Spleen (tissue), 11 donors: ENCODE data around the gene C8G. TPM values are rescaled to one million over a fixed set of nuclear protein-coding genes. Genes with fewer than 3 reads are reported as not detected.

Experiments used
- DNase-seq: peaks from one replicate; pipeline ENCODE4 v3.0.0-alpha.2; 2020
- H3K27ac ChIP-seq, 8 donors: fragments of 200-600 bp; sonication (generic) in 7 of 8; 1 replicate in 4 of 8; 2 replicates in 4 of 8; pipeline versions ENCODE4 v1.5.0 to v1.8.0; 2016 to 2021; ENCODE audit warnings: inconsistent platforms in 4 of 8, mild to moderate bottlenecking in 4 of 8, moderate library complexity in 1 of 8
- H3K27me3 ChIP-seq, 7 donors: fragments of 200-600 bp; sonication (generic) in 6 of 7; replicated peaks in 1 of 7; 1 replicate in 4 of 7; 2 replicates in 3 of 7; pipeline versions ENCODE4 v1.5.0 to v1.8.0; 2016 to 2021; ENCODE audit warnings: inconsistent platforms in 3 of 7, mild to moderate bottlenecking in 1 of 7
- H3K36me3 ChIP-seq, 6 donors: fragments of 200-600 bp; sonication (generic) in 5 of 6; 1 replicate in 4 of 6; 2 replicates in 2 of 6; pipeline versions ENCODE4 v1.5.0 to v1.8.0; 2016 to 2021; ENCODE audit warnings: inconsistent platforms in 2 of 6
- H3K4me1 ChIP-seq, 6 donors: fragments of 200-600 bp; sonication (generic) in 5 of 6; 1 replicate in 3 of 6; 2 replicates in 3 of 6; pipeline versions ENCODE4 v1.5.0 to v1.8.0; 2016 to 2021; ENCODE audit warnings: inconsistent platforms in 3 of 6
- H3K4me3 ChIP-seq, 8 donors: fragments of 200-600 bp; sonication (generic) in 7 of 8; 1 replicate in 4 of 8; 2 replicates in 4 of 8; pipeline versions ENCODE4 v1.5.0 to v1.8.0; 2016 to 2021; ENCODE audit warnings: inconsistent platforms in 4 of 8, mild to moderate bottlenecking in 4 of 8, moderate library complexity in 2 of 8
- H3K9me3 ChIP-seq, 8 donors: fragments of 200-600 bp; sonication (generic) in 7 of 8; 1 replicate in 4 of 8; 2 replicates in 4 of 8; pipeline versions ENCODE4 v1.5.0 to v1.8.0; 2016 to 2021; ENCODE audit warnings: inconsistent platforms in 4 of 8
- CTCF ChIP-seq, 11 experiments: fragments of 200-600 bp in 7 of 11; fragments of 450-650 bp in 4 of 11; sonication (generic) in 4 of 11; IDR thresholded peaks in 8 of 11; conservative IDR thresholded peaks in 3 of 11; 1 replicate in 7 of 11; 2 replicates in 4 of 11; pipeline versions ENCODE4 v1.4.0 to v1.8.0; 2016 to 2021; ENCODE audit warnings: antibody characterized with exemption in 11 of 11, inconsistent platforms in 4 of 11, mild to moderate bottlenecking in 1 of 11
- POLR2A ChIP-seq, 3 donors: fragments of 450-650 bp; IDR thresholded peaks; one replicate each; pipeline ENCODE4 v1.5.1; 2017; ENCODE audit warnings: antibody characterized with exemption in 3 of 3, mild to moderate bottlenecking in 1 of 3
- POLR2AphosphoS5 ChIP-seq, 3 donors: sonication (generic); formaldehyde crosslinking; IDR thresholded peaks; one replicate each; pipeline ENCODE4 v1.5.1; 2017; ENCODE audit warnings: antibody characterized with exemption in 3 of 3
- WGBS, 5 donors: extraction: QIAGEN DNeasy Blood & Tissue Kit in 3 of 5; methylation state at CpG; one replicate each; pipeline versions ENCODE4 v1.1.5 to v1.1.7; 2013 to 2018; 5-methylcytosine and 5-hydroxymethylcytosine counted together
- intact Hi-C: fragments of 100-400 bp; cut with DNase I; formaldehyde crosslinking; loops from one replicate; pipeline ENCODE4 v1.15.0; 2023; ENCODE audit warnings: low total_unique reads
- polyA plus RNA-seq, 3 donors: library from polyadenylated mRNA; stranded (reverse); fragments of 200-250 nt; gene quantifications; one replicate each; pipeline ENCODE4 v1.2.1, GENCODE V29; 2013
- total RNA-seq, 7 donors: library from RNA; depleted of rRNA in 3 of 7; stranded (reverse); fragments of >200 nt in 3 of 7; fragmentation: NEBNext Ultra II Directional in 4 of 7; extraction: Animal tissue kit (Norgen Biotek cat#: 25700) in 4 of 7; gene quantifications; one replicate each; pipeline versions ENCODE4 v1.1.0 to v1.2.1, GENCODE V29; 2016 to 2021
- donor health status: healthy with polysubstance abuse.
- donor health status: DM: no; HTN: no; CAD: no; lungs with moderate emphysema.
- donor health status: DM: no; HTN: no; CAD: no.
- donor health status: Bipolar disorder and iron deficiency.
- donor health status: healthy.
- donor health status: DM: no; HTN: no; CAD: no.
- donor health status: DM: yes; HTN: yes; CAD: no.

Gene C8G
- total and polyA plus RNA-seq, 10 donors: 2.3 to 7.4 (median 3.7) TPM; not detected in 1

- no peaks in the 10 kb centered on the region for H3K36me3 ChIP-seq
- WGBS, 5 donors: 92 to 97% (median 95%) methylated on average over 4 of the region's 4 CpGs
- H3K4me1 ChIP-seq: peaks cover 0 to 46% (median 20%) of the 10 kb centered on the region in 6 donors
- H3K9me3 ChIP-seq: no peaks in the 10 kb centered on the region
- intact Hi-C loops: no loop called here
- H3K4me3 ChIP-seq: no peak overlapping the region
- TF ChIP-seq CTCF (IDR thresholded peaks at IDR 0.05 in 8 of 11, conservative IDR thresholded peaks at IDR 0.05 in 3 of 11): no peak
- no peak for TF ChIP-seq POLR2A (IDR thresholded peaks at IDR 0.05)
- no peak for TF ChIP-seq POLR2AphosphoS5 (IDR thresholded peaks at IDR 0.05)
- H3K27ac ChIP-seq: no peak overlapping the region
- no peaks in the 10 kb centered on the region for H3K27me3 ChIP-seq
- DNase-seq: no peak
These were observed 11.6 kb downstream of the C8G start for GRCh38 chr9:136956604-136957003.

GRCh38 chr9:136957461-136957860 is 12.4 kb downstream of the C8G start:
- Histone ChIP-seq H3K9me3 (no peaks in the 10 kb centered on the region), H3K27me3 (no peaks in the 10 kb centered on the region), H3K27ac (no peak overlapping the region), H3K36me3 (no peaks in the 10 kb centered on the region), H3K4me3 (no peak overlapping the region), H3K4me1 (peaks cover 0 to 46% (median 22%) of the 10 kb centered on the region in 6 donors)
- WGBS, 5 donors: 81 to 100% (median 91%) methylated on average over 1 of the region's 1 CpG
- intact Hi-C loops: no loop called here
- TF ChIP-seq CTCF (IDR thresholded peaks at IDR 0.05 in 8 of 11, conservative IDR thresholded peaks at IDR 0.05 in 3 of 11) (no peak), POLR2AphosphoS5 (IDR thresholded peaks at IDR 0.05) (no peak), POLR2A (IDR thresholded peaks at IDR 0.05) (no peak)
- no peak for DNase-seq

GRCh38 chr9:136957901-136958300 is 12.9 kb downstream of the C8G start:
- Histone ChIP-seq H3K9me3 (no peaks in the 10 kb centered on the region), H3K27me3 (no peaks in the 10 kb centered on the region), H3K27ac (no peak overlapping the region), H3K4me1 (peaks cover 0 to 47% (median 21%) of the 10 kb centered on the region in 6 donors), H3K4me3 (no peak overlapping the region), H3K36me3 (no peaks in the 10 kb centered on the region)
- no peak for TF ChIP-seq POLR2AphosphoS5 (IDR thresholded peaks at IDR 0.05)
- TF ChIP-seq POLR2A (IDR thresholded peaks at IDR 0.05): no peak
- TF ChIP-seq CTCF (IDR thresholded peaks at IDR 0.05 in 8 of 11, conservative IDR thresholded peaks at IDR 0.05 in 3 of 11): no peak
- no peak for DNase-seq
- intact Hi-C loops: no loop called here
- 91 to 95% (median 91%) methylated on average over 6 of the region's 6 CpGs for WGBS, 5 donors

- 88 to 97% (median 95%) methylated on average over 7 of the region's 7 CpGs for WGBS, 5 donors
These were observed 13.4 kb downstream of the C8G start for GRCh38 chr9:136958473-136958872.

More at GRCh38 chr9:136958473-136958872, 13.4 kb downstream of the C8G start:
- no peak overlapping the region for H3K4me3 ChIP-seq
- H3K36me3 ChIP-seq: no peaks in the 10 kb centered on the region
- intact Hi-C loops: no loop called here
- peaks cover 0 to 50% (median 21%) of the 10 kb centered on the region in 6 donors for H3K4me1 ChIP-seq
- peak overlapping the region in 4 of 8 donors; percentile 67 to 80 (median 75) for H3K27ac ChIP-seq
- DNase-seq: no peak
- TF ChIP-seq CTCF (IDR thresholded peaks at IDR 0.05 in 8 of 11, conservative IDR thresholded peaks at IDR 0.05 in 3 of 11) (no peak), POLR2AphosphoS5 (IDR thresholded peaks at IDR 0.05) (no peak), POLR2A (IDR thresholded peaks at IDR 0.05) (no peak)
- no peaks in the 10 kb centered on the region for H3K9me3 ChIP-seq
- no peaks in the 10 kb centered on the region for H3K27me3 ChIP-seq
